Smooth muscle cell (in vitro differentiated cells): Measurements from ENCODE around the gene HYAL4. TPM values are rescaled to one million over a fixed set of nuclear protein-coding genes. Genes with fewer than 3 reads are reported as not detected.

Source experiments
- DNase-seq: peaks from one replicate; lab custom pipeline; 2025; ENCODE audit not compliant: unreplicated experiment; lab: John Stamatoyannopoulos, UW
- H2AFZ ChIP-seq: fragments of 200-600 bp; sonication (generic); 2 replicates; pipeline ENCODE4 v1.6.0; 2016; ENCODE audit warnings: antibody characterized with exemption, low read depth, mild to moderate bottlenecking
- H3F3A ChIP-seq: fragments of 200-600 bp; sonication (generic); 2 replicates; pipeline ENCODE4 v1.6.0; 2017; ENCODE audit warnings: antibody characterized with exemption, low read depth
- H3K27ac ChIP-seq: fragments of 200-600 bp; sonication (generic); 2 replicates; pipeline ENCODE4 v1.5.1; 2016; ENCODE audit warnings: low read depth, mild to moderate bottlenecking
- H3K27me3 ChIP-seq: fragments of 200-600 bp; sonication (generic); 2 replicates; pipeline ENCODE4 v1.6.1; 2016; ENCODE audit warnings: low read depth, mild to moderate bottlenecking
- H3K36me3 ChIP-seq: fragments of 200-600 bp; sonication (generic); 2 replicates; pipeline ENCODE4 v1.5.1; 2016; ENCODE audit warnings: low read depth
- H3K4me1 ChIP-seq: fragments of 200-600 bp; sonication (generic); 2 replicates; pipeline ENCODE4 v1.5.1; 2016; ENCODE audit warnings: low read depth
- H3K4me2 ChIP-seq: fragments of 200-600 bp; sonication (generic); 2 replicates; pipeline ENCODE4 v1.6.0; 2016; ENCODE audit warnings: mild to moderate bottlenecking
- H3K4me3 ChIP-seq: fragments of 200-600 bp; sonication (generic); 2 replicates; pipeline ENCODE4 v1.5.1; 2016; ENCODE audit warnings: mild to moderate bottlenecking
- H3K79me2 ChIP-seq: fragments of 200-600 bp; sonication (generic); 2 replicates; pipeline ENCODE4 v1.6.0; 2016; ENCODE audit warnings: low read depth, mild to moderate bottlenecking
- H3K9ac ChIP-seq: fragments of 200-600 bp; sonication (generic); 2 replicates; pipeline ENCODE4 v1.6.0; 2016; ENCODE audit warnings: low read depth
- H3K9me3 ChIP-seq: fragments of 200-600 bp; sonication (generic); replicated peaks from 2 replicates; pipeline ENCODE4 v1.5.1; 2016; ENCODE audit warnings: low read depth
- H4K20me1 ChIP-seq: fragments of 200-600 bp; sonication (generic); 2 replicates; pipeline ENCODE4 v1.6.0; 2016; ENCODE audit warnings: low read depth
- CTCF ChIP-seq: fragments of 200-600 bp; sonication (generic); IDR thresholded peaks from 2 replicates; pipeline ENCODE4 v1.5.1; 2017; ENCODE audit warnings: borderline replicate concordance, mild to moderate bottlenecking, antibody characterized with exemption; ENCODE audit not compliant: insufficient read depth, poor library complexity, severe bottlenecking
- WGBS: methylation state at CpG from one replicate; pipeline ENCODE4 v1.1.7; 2016; ENCODE audit warnings: low lambda C conversion rate; 5-methylcytosine and 5-hydroxymethylcytosine counted together
- polyA plus RNA-seq: library from polyadenylated mRNA; unstranded; fragments of >200 nt; fragmentation: Nextera tagmentation; extraction: Ambion mirVana; gene quantifications from 2 replicates; pipeline ENCODE4 v1.2.1, GENCODE V29; 2016
- total RNA-seq: library from RNA; depleted of rRNA; stranded (reverse); fragments of >200 nt; gene quantifications from 2 replicates; pipeline ENCODE4 v1.2.3, GENCODE V29; 2014

The HYAL4 gene
- total RNA-seq (not detected in 2 replicates), polyA plus RNA-seq (not detected in 2 replicates)

GRCh38 chr7:123844712-123845219 is at the start of gene HYAL4:
HYAL4 (plus strand) TSS chr7:123845169; CDS start chr7:123868274, 23,105 bp downstream.
- Histone ChIP-seq H3K27ac (no peak within 1 kb of the TSS), H3K4me2 (no peak within 1 kb of the TSS), H3K9ac (no peak within 1 kb of the TSS), H3K4me1 (no peaks in the 10 kb centered on the region), H3K79me2 (no peaks in the 10 kb centered on the region), H3K4me3 (no peak within 1 kb of the TSS), H3F3A (no peaks in the 10 kb centered on the region), H3K9me3 (no peaks in the 10 kb centered on the region), H3K36me3 (no peaks in the 10 kb centered on the region), H2AFZ (no peak within 1 kb of the TSS), H4K20me1 (no peaks in the 10 kb centered on the region), H3K27me3 (no peaks in the 10 kb centered on the region)
- no peak for TF ChIP-seq CTCF
- 95% methylated on average over 11 of the region's 11 CpGs for WGBS
- DNase-seq, result no peak

- H4K20me1 ChIP-seq, result no peaks in the 10 kb centered on the region
- H3F3A ChIP-seq, result no peaks in the 10 kb centered on the region
- H3K4me2 ChIP-seq, result no peak overlapping the region
- H3K36me3 ChIP-seq, result no peaks in the 10 kb centered on the region
- H3K27me3 ChIP-seq, result no peaks in the 10 kb centered on the region
- DNase-seq, result no peak
- no peaks in the 10 kb centered on the region for H3K9me3 ChIP-seq
- WGBS, result 80% methylated on average over 1 of the region's 1 CpG
- H3K4me1 ChIP-seq, result no peaks in the 10 kb centered on the region
- no peak overlapping the region for H3K4me3 ChIP-seq
- H2AFZ ChIP-seq, result no peak overlapping the region
- no peak overlapping the region for H3K9ac ChIP-seq
- TF ChIP-seq CTCF, result no peak
- no peak overlapping the region for H3K27ac ChIP-seq
- no peaks in the 10 kb centered on the region for H3K79me2 ChIP-seq
Measured at GRCh38 chr7:123795917-123796316, 49.1 kb upstream of the HYAL4 start.

- 100% methylated on average over 1 of the region's 1 CpG for WGBS
- H3F3A ChIP-seq, result no peaks in the 10 kb centered on the region
Measured at GRCh38 chr7:123796568-123796967, 48.4 kb upstream of the HYAL4 start.

More at GRCh38 chr7:123796568-123796967, 48.4 kb upstream of the HYAL4 start:
- no peak for DNase-seq
- H3K27ac ChIP-seq, result no peak overlapping the region
- H3K36me3 ChIP-seq, result no peaks in the 10 kb centered on the region
- no peaks in the 10 kb centered on the region for H3K79me2 ChIP-seq
- no peak overlapping the region for H3K4me2 ChIP-seq
- H2AFZ ChIP-seq, result no peak overlapping the region
- no peak for TF ChIP-seq CTCF
- no peaks in the 10 kb centered on the region for H3K27me3 ChIP-seq
- no peak overlapping the region for H3K4me3 ChIP-seq
- H3K9me3 ChIP-seq, result no peaks in the 10 kb centered on the region
- H3K4me1 ChIP-seq, result no peaks in the 10 kb centered on the region
- H3K9ac ChIP-seq, result no peak overlapping the region
- H4K20me1 ChIP-seq, result no peaks in the 10 kb centered on the region
